Uterus (tissue), 2 donors: ENCODE data around the gene TNFRSF18.

Experiments
- CTCF ChIP-seq, 4 experiments: fragments of 200-600 bp in 2 of 4; fragments of 450-650 bp in 2 of 4; sonication (generic) in 2 of 4; IDR thresholded peaks; one replicate each; pipeline ENCODE4 v1.5.1; 2016 to 2019; ENCODE audit warnings: antibody characterized with exemption in 4 of 4, mild to moderate bottlenecking in 2 of 4, moderate library complexity in 1 of 4
- POLR2A ChIP-seq, 2 donors: fragments of 450-650 bp; IDR thresholded peaks; one replicate each; pipeline ENCODE4 v1.6.1; 2016; ENCODE audit warnings: antibody characterized with exemption in 2 of 2, mild to moderate bottlenecking in 1 of 2, moderate library complexity in 1 of 2

GRCh38 chr1:1170215-1171091, 35.9 kb downstream of the TNFRSF18 start:
- TF ChIP-seq CTCF (IDR thresholded peaks at IDR 0.05) (no peak), POLR2A (IDR thresholded peaks at IDR 0.05) (no peak)
